SK-N-MC (cell line): ENCODE data around the gene TTC21B.

Experiments
- DNase-seq: peaks from one replicate; pipeline ENCODE4 v3.0.0-alpha.2; 2011; ENCODE audit warnings: low read depth, low spot score
- H3K27ac ChIP-seq: fragments of 200-600 bp; sonication (generic); 2 replicates; pipeline ENCODE4 v1.5.1; 2016; ENCODE audit warnings: mixed run types
- H3K36me3 ChIP-seq: fragments of 200-600 bp; sonication (generic); 2 replicates; pipeline ENCODE4 v1.6.1; 2017; ENCODE audit warnings: antibody characterized with exemption, low read length, mixed read lengths; ENCODE audit not compliant: insufficient read depth
- H3K4me3 ChIP-seq: fragments of 200-600 bp; sonication (generic); 2 replicates; pipeline ENCODE4 v1.5.1; 2016
- H3K9ac ChIP-seq: fragments of 200-600 bp; sonication (generic); 2 replicates; pipeline ENCODE4 v1.8.0; 2017; ENCODE audit warnings: mixed run types, mixed read lengths; ENCODE audit not compliant: insufficient read length
- H3K9me3 ChIP-seq: fragments of 200-600 bp; sonication (generic); 2 replicates; pipeline ENCODE4 v1.6.1; 2017; ENCODE audit warnings: low read depth, mild to moderate bottlenecking, antibody characterized with exemption, low read length, moderate library complexity, mixed read lengths
- EZH2 ChIP-seq: fragments of 200-600 bp; sonication (generic); IDR thresholded peaks from one replicate; pipeline ENCODE4 v1.6.1; 2017; ENCODE audit warnings: antibody characterized with exemption
- FOXP2 ChIP-seq: optimal IDR thresholded peaks from 2 replicates; pipeline ENCODE3; 2011; ENCODE audit warnings: mild to moderate bottlenecking, moderate library complexity; ENCODE audit not compliant: insufficient read depth; ENCODE audit errors: extremely low read length, control extremely low read depth
- POLR2AphosphoS5 ChIP-seq: IDR thresholded peaks from 2 replicates; pipeline ENCODE4 v1.6.1; 2012; ENCODE audit warnings: mild to moderate bottlenecking, low read depth, low read length, borderline replicate concordance

The TTC21B gene

DNA sequence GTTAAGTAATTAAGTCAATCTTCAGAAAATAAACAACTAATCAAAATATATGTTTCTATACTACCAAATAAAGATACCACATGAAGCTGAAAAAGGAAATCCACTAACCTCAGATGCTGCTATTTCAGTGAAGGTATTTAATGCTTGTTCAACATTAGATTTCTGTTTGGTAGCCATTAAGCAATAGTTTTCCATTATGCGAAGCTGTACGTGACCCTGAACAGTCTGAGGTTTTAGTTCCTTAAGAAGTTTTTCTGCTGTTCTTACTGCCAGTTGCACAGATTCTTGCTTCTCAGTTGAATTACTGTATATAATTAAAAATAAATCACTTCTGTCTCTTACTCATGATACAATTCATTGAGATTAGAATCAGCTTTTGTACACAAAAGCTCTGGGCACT is 65.4 kb downstream of the TTC21B start:
- H3K9ac ChIP-seq: no peak overlapping the region
- H3K36me3 ChIP-seq: peaks cover 42% of the 10 kb centered on the region
- H3K9me3 ChIP-seq: no peaks in the 10 kb centered on the region
- no peak overlapping the region for H3K27ac ChIP-seq
- no peak overlapping the region for H3K4me3 ChIP-seq
- TF ChIP-seq EZH2 (no peak), POLR2AphosphoS5 (no peak), FOXP2 (no peak)
- no peak for DNase-seq

DNA sequence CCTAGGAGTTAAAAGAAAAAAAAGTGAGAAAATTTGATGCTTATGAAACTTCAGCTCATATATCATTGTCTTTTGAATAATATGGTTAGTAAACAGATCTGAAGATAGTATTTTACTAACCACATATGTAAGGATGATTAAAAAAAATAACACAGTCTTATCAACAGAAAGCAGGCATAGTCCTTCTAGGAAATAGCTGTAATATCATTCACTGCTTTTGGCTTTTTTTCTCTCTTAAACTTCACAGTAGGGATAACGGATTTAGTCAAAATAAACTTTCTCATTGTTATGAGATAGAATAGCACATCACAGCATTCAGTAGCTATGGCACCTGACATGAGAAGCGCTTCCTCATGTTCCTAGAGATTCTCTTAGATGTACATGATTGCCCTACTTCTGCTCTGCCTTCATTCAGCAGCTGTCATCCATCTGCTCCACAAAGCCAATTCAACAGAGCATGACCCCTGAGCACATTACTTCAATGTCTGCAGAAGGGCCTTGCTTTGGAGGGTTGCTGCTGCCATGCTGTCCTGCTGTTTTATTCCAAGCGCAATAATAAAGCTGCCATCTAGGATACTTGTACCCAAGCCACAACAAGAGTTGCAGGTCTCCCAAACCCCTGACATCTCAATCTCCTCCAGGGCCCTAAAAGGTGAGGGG is 67.0 kb downstream of the TTC21B start:
- no peak overlapping the region for H3K9ac ChIP-seq
- H3K9me3 ChIP-seq: no peaks in the 10 kb centered on the region
- TF ChIP-seq EZH2 (no peak), FOXP2 (no peak), POLR2AphosphoS5 (no peak)
- no peak overlapping the region for H3K4me3 ChIP-seq
- no peak for DNase-seq
- H3K36me3 ChIP-seq: peaks cover 47% of the 10 kb centered on the region
- no peak overlapping the region for H3K27ac ChIP-seq

DNA sequence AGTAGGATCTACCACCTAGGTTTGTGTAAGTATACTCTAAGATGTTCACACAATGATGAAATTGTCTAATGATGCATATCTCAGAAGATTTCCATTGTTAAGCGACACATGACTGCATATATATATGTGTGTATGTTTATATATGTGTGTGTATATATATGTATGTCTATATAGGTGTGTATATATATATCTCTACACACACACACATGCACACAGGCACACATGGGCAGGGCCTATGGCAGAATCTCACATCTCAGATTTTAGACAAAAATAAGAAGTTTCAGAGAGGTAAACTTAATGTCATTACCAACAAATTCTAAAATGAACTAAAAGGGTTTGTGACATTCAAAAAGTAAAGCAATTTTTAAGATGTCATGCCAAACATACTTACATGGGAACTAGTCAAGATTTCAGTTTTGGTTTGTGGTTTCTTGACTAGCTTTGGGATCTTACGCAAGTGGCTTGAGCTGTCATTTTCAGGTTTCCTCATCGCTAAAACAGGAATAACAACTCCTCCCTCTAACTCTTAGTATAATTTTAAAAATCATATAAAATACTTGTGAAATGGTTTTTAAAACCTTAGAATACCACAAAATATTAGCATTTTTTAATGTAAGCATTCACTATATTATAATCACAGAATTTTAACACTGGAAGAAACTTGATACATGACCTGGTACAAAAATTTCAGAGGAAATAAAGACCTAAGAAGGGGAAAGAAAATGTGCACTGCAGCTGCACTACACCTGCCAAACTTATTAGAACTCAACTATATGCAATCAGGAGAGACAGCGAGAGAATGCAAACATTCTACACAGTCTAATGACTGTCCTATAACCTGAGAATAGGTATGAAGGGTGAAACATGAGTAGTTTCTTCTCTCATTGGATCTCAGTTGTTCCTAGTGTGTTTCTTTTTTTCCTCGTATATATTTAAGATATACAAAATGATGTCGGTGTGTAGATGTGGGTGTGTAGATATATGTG is 75.7 kb downstream of the TTC21B start:
- DNase-seq: no peak
- Histone ChIP-seq H3K9ac (no peak overlapping the region), H3K36me3 (peaks cover 20% of the 10 kb centered on the region), H3K27ac (no peak overlapping the region), H3K4me3 (no peak overlapping the region), H3K9me3 (no peaks in the 10 kb centered on the region)
- TF ChIP-seq EZH2: no peak
- TF ChIP-seq FOXP2: no peak
- TF ChIP-seq POLR2AphosphoS5: no peak

DNA sequence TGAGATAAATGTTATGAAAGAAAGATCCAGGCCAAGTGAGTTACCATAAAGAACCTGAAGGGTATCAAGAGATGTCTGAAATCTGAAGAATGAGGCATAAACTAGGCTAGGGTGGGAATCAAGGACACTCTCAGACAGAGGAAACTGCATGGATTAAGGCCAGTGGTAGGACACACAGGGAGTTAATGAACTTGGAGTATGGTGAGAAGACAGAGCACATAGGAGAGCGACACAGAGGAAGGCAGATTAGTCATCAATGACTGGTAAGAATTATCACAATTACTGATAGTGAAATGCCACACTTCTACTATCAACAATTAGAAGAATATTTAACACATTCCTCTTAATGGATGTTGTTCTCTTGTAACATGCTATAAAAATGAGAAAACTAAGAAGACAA is 76.9 kb downstream of the TTC21B start:
- peaks cover 18% of the 10 kb centered on the region for H3K36me3 ChIP-seq
- DNase-seq: no peak
- no peaks in the 10 kb centered on the region for H3K9me3 ChIP-seq
- TF ChIP-seq FOXP2 (no peak), POLR2AphosphoS5 (no peak), EZH2 (no peak)
- no peak overlapping the region for H3K4me3 ChIP-seq
- H3K27ac ChIP-seq: no peak overlapping the region
- no peak overlapping the region for H3K9ac ChIP-seq

DNA sequence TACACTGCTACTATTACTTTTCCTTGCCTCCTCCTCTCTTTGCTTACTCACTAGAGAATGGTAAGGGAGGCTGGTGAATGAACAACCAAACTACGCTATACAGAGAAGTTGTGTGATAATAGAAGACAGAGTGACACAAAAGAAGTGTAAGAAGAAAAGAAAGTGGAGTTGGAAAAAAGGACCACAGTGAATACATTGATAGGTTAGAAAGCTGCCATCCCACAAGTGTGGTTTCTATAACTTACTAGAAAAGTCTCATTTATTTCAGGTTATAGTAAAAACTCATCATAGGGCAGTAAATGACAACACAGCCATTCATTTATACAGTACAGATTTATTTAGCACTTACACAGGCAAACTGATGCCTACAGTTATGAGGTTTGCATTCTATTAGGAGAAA is 77.3 kb downstream of the TTC21B start:
- H3K4me3 ChIP-seq: no peak overlapping the region
- no peaks in the 10 kb centered on the region for H3K9me3 ChIP-seq
- no peak for DNase-seq
- no peak overlapping the region for H3K9ac ChIP-seq
- no peak overlapping the region for H3K27ac ChIP-seq
- H3K36me3 ChIP-seq: peaks cover 18% of the 10 kb centered on the region
- TF ChIP-seq FOXP2 (no peak), POLR2AphosphoS5 (no peak), EZH2 (no peak)

DNA sequence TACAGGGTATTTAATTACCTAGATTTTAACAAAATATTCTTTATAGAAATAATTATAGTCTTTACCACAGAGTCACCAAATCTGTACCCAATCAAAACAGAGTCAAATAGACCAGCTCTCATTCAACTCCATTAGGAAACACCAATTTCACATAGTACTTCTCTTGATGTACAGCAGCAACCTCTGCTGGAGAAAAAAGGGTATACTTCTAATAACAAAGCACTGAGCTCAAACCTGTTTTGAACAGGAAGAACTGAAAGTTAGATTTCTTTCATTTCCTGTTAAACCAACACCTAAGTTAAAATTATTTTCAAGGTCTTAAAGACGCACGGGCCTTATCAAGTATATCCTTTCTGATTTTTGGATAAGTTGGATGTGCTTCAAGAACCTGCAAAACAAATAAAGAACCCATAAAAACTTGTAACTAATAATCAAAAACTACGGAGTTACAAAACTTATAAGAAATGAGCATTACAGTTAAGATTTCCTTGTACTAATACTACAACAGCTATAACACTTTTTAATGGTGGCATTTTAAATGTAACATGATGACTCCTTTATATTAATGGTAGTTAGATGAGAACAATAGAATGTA is 79.0 kb downstream of the TTC21B start:
- no peaks in the 10 kb centered on the region for H3K9me3 ChIP-seq
- no peak for TF ChIP-seq FOXP2
- no peak for TF ChIP-seq EZH2
- TF ChIP-seq POLR2AphosphoS5: no peak
- DNase-seq: peak; percentile 80
- H3K27ac ChIP-seq: 0 out of 2 replicates have a peak overlapping the region, but pooled peaks have one; percentile 17
- 0 out of 2 replicates have a peak overlapping the region, but pooled peaks have one; percentile 33 for H3K4me3 ChIP-seq
- peaks cover 8% of the 10 kb centered on the region for H3K36me3 ChIP-seq
- H3K9ac ChIP-seq: peak overlapping the region; percentile 46

DNA sequence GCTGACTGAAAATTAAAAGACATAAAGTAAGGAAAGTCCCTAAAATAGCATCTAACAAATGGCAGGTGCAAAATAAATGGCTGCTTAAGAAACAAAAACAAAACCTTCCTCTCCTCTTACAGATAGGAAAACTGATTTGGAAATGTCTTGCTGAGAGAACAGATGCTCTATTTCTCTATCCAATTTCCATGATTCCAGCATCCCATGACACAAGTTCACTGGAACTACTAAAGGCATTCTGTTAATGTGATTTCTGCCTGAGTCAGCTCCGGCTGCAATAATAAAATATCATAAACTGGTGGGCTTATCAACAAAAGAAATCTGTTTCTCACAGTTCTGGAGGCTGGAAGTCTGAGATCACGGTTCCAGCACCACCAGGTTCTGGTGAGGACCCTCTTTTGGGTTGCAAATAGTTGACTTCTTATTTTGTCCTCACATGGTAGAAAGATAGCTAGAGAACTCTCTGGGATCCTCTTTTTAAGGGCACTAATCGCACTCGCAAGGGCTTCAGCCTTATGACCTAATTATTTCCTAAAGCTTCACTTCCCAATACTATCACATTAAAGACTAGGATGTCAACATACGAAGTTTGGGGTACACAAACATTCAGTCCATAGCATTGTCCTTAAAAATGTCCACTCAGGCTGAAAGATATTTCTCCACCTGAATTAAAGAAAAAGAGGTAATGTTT is 81.3 kb downstream of the TTC21B start:
- Histone ChIP-seq H3K36me3 (peaks cover 8% of the 10 kb centered on the region), H3K9ac (no peak overlapping the region), H3K9me3 (no peaks in the 10 kb centered on the region), H3K4me3 (no peak overlapping the region), H3K27ac (no peak overlapping the region)
- TF ChIP-seq POLR2AphosphoS5: no peak
- TF ChIP-seq EZH2: no peak
- TF ChIP-seq FOXP2: no peak
- DNase-seq: no peak

DNA sequence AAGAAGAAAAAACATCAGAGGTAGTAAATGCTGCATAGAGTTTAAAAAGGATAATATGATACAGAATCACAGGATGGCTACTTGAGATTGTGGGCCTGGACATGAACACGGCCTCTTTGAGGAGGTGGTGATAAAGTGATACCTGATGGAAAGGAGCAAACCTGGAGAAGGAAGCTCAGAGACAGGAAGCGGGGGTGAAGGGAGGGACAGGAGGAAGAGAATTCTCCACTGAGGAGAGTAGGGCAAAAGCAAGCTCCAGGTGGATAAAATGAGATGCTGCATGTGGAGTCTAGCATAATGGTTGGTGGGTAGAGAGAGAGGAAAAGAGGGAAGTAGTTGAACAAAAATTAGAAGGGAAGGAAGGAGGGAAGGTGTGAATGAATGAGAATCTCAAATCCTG is 82.6 kb downstream of the TTC21B start:
- H3K36me3 ChIP-seq: peaks cover 8% of the 10 kb centered on the region
- no peak for DNase-seq
- no peak overlapping the region for H3K27ac ChIP-seq
- no peak overlapping the region for H3K9ac ChIP-seq
- H3K4me3 ChIP-seq: no peak overlapping the region
- TF ChIP-seq FOXP2: no peak
- TF ChIP-seq EZH2: no peak
- TF ChIP-seq POLR2AphosphoS5: no peak
- H3K9me3 ChIP-seq: no peaks in the 10 kb centered on the region

DNA sequence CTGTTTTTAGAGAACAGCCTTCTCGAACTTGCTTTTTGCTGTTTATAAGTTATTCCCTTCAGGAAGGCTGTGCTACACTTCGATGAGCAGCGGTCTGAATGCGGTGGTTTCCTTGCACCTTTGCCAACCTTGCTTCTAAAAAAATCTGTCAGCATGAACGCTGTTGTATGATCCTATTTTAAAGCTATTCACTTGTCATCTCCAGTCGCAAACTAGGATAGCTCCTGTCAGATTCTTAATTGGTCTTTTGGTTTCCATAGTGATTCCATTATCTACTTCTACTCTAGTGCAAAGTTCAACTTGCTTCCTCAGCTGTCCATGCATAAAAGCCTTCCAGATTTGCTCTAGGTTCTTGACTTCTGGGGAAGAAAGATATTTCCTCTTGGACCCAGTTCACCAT is 83.2 kb downstream of the TTC21B start:
- Histone ChIP-seq H3K27ac (no peak overlapping the region), H3K4me3 (no peak overlapping the region), H3K36me3 (peaks cover 8% of the 10 kb centered on the region), H3K9me3 (no peaks in the 10 kb centered on the region), H3K9ac (no peak overlapping the region)
- no peak for DNase-seq
- TF ChIP-seq FOXP2 (no peak), POLR2AphosphoS5 (no peak), EZH2 (no peak)
